Right ventricle myocardium superior (tissue), 1 donor: ENCODE data around the gene HEPACAM2. TPM values are rescaled to one million over a fixed set of nuclear protein-coding genes. Genes with fewer than 3 reads are reported as not detected.

ENCODE experiments used
- ATAC-seq: fragments of 200-7000 bp; cut with Tn5 transposase; one replicate; pipeline ENCODE4 v1.9.1; 2020; ENCODE audit warnings: mild to moderate bottlenecking; ENCODE audit not compliant: poor library complexity
- DNase-seq: peaks from one replicate; pipeline ENCODE4 v3.0.0-alpha.2; 2020
- intact Hi-C: fragments of 100-400 bp; cut with DNase I; formaldehyde crosslinking; loops from one replicate; pipeline ENCODE4 v1.11.2; 2022
- total RNA-seq: library from RNA; stranded (reverse); fragmentation: NEBNext Ultra II Directional; extraction: Animal tissue kit (Norgen Biotek cat#: 25700); gene quantifications from one replicate; pipeline ENCODE4 v1.2.1, GENCODE V29; 2021
- donor health status: DM: no; HTN: yes; CAD: no; lungs with severe emphysema.

The HEPACAM2 gene
- total RNA-seq, 1 donor from 2014 or later = not detected

- DNase-seq = no peak
Measured at GRCh38 chr7:93160410-93160809, 65.9 kb downstream of the HEPACAM2 start.

GRCh38 chr7:93159490-93159889 is 66.8 kb downstream of the HEPACAM2 start:
- DNase-seq (no peak), ATAC-seq (no peak)
- intact Hi-C loops = no loop called here

More at GRCh38 chr7:93160410-93160809, 65.9 kb downstream of the HEPACAM2 start:
- intact Hi-C loops = no loop called here
- ATAC-seq = no peak

- intact Hi-C loops = no loop called here
- ATAC-seq (no peak), DNase-seq (no peak)
Measured at GRCh38 chr7:93156884-93157283, 69.4 kb downstream of the HEPACAM2 start.

- no peak for ATAC-seq
- no peak for DNase-seq
- intact Hi-C loops = no loop called here
Measured at GRCh38 chr7:93150200-93150835, 76.0 kb downstream of the HEPACAM2 start.

- DNase-seq = no peak
- intact Hi-C loops = no loop called here
- no peak for ATAC-seq
Measured at GRCh38 chr7:93148727-93149126, 77.5 kb downstream of the HEPACAM2 start.

- ATAC-seq (peak; percentile 79), DNase-seq (no peak)
- intact Hi-C loops = no loop called here
Measured at GRCh38 chr7:93148144-93148543, 78.1 kb downstream of the HEPACAM2 start, which contains the start of gene SAMD9L. TSS of gene SAMD9L (minus strand) at chr7:93148385. CDS start at chr7:93135971, 12,414 bp downstream.

- intact Hi-C loops = no loop called here
- DNase-seq (no peak), ATAC-seq (peak; percentile 89)
Measured at GRCh38 chr7:93147363-93147762, 78.9 kb downstream of the HEPACAM2 start.

- no peak for DNase-seq
- ATAC-seq = no peak
- intact Hi-C loops = no loop called here
Measured at GRCh38 chr7:93146472-93147141, 79.7 kb downstream of the HEPACAM2 start.

GRCh38 chr7:93146036-93146435 is 80.2 kb downstream of the HEPACAM2 start:
- ATAC-seq (no peak), DNase-seq (no peak)
- intact Hi-C loops = no loop called here

- no peak for DNase-seq
- intact Hi-C loops = no loop called here
- ATAC-seq = no peak
Measured at GRCh38 chr7:93145354-93145753, 80.9 kb downstream of the HEPACAM2 start.

GRCh38 chr7:93142127-93142526 is 84.1 kb downstream of the HEPACAM2 start:
- intact Hi-C loops = no loop called here
- no peak for DNase-seq
- no peak for ATAC-seq

GRCh38 chr7:93140582-93141191 is 85.6 kb downstream of the HEPACAM2 start:
- DNase-seq (no peak), ATAC-seq (no peak)
- intact Hi-C loops = no loop called here

- no peak for ATAC-seq
- intact Hi-C loops = no loop called here
- no peak for DNase-seq
Measured at GRCh38 chr7:93138576-93138975, 87.7 kb downstream of the HEPACAM2 start.

Other genes starting within 250 kb of the HEPACAM2 start
- 2.7 TPM for gene SAMD9, start 108.5 kb downstream of the HEPACAM2 start, total RNA-seq
- gene SAMD9L, start 78.1 kb downstream of the HEPACAM2 start, total RNA-seq = 3.7 TPM
- gene VPS50, start 5.9 kb upstream of the HEPACAM2 start, total RNA-seq = 17.8 TPM